ENCODE measurements around the gene FAAP20. TPM values are rescaled to one million over a fixed set of nuclear protein-coding genes. Genes with fewer than 3 reads are reported as not detected.
A peak's percentile ranks its signal among the peaks of the same experiment; 100 is the strongest.

FAAP20 gene
- total and polyA plus RNA-seq, 9 of the 15 experiments (the other 6 are each of a cell fraction or from before 2014, with no cell fraction given), result 0.58 to 143 (median 9.9) TPM

- no peak for TF ChIP-seq SREBF2 (CRISPR knock-in tag; IDR thresholded peaks at IDR 0.05)
- no peak for TF ChIP-seq ZNF280A (IDR thresholded peaks at IDR 0.05; ENCODE audit: low read depth, partially characterized antibody)
- no peak for TF ChIP-seq SLC30A9 (CRISPR knock-in tag; IDR thresholded peaks at IDR 0.05)
- peak; percentile 77 for TF ChIP-seq VEZF1 (CRISPR knock-in tag; IDR thresholded peaks at IDR 0.05)
- TF ChIP-seq E2F1 (CRISPR knock-in tag; IDR thresholded peaks at IDR 0.05), result peak; percentile 63
- TF ChIP-seq MYNN (IDR thresholded peaks at IDR 0.05), result no peak
- no peak for TF ChIP-seq MYNN (CRISPR knock-in tag; IDR thresholded peaks at IDR 0.05)
- TF ChIP-seq ZBTB33 (CRISPR knock-in tag; IDR thresholded peaks at IDR 0.05), result peak; percentile 80
- no peak for TF ChIP-seq ZNF41 (CRISPR knock-in tag; conservative IDR thresholded peaks at IDR 0.05)
- peak in 1 of 2 experiments; percentile 46 for TF ChIP-seq AFF1 (IDR thresholded peaks at IDR 0.05; ENCODE audit: low read depth in 1 of 2, partially characterized antibody in 2 of 2)
- peak; percentile 73 for TF ChIP-seq SP1 (CRISPR knock-in tag; IDR thresholded peaks at IDR 0.05)
- TF ChIP-seq NFRKB (IDR thresholded peaks at IDR 0.05; ENCODE audit: low read depth), result peak; percentile 72
- no peak for TF ChIP-seq PTBP1 (IDR thresholded peaks at IDR 0.05; ENCODE audit: low read depth, low read length)
- TF ChIP-seq TAL1 (IDR thresholded peaks at IDR 0.05), result no peak
- TF ChIP-seq TAF7 (tag; IDR thresholded peaks at IDR 0.05), result peak; percentile 25; the same call in 1 of the 2 replicates
- no peak; the same call in 1 of the 2 replicates for TF ChIP-seq TARDBP (IDR thresholded peaks at IDR 0.05)
- no peak for TF ChIP-seq NCOA4 (IDR thresholded peaks at IDR 0.05; ENCODE audit: partially characterized antibody)
- no peak for TF ChIP-seq HNRNPL (IDR thresholded peaks at IDR 0.05; ENCODE audit: low read depth, low read length)
Measured at GRCh38 chr1:2175681-2176454, 18.7 kb downstream of the FAAP20 start (continued).
